AG08396 (cell line): Measurements from ENCODE around the gene SPTB.

Experiments
- DNase-seq: peaks from one replicate; pipeline ENCODE4 v3.0.0; 2012; ENCODE audit warnings: low spot score, mixed read lengths

Gene SPTB

DNA sequence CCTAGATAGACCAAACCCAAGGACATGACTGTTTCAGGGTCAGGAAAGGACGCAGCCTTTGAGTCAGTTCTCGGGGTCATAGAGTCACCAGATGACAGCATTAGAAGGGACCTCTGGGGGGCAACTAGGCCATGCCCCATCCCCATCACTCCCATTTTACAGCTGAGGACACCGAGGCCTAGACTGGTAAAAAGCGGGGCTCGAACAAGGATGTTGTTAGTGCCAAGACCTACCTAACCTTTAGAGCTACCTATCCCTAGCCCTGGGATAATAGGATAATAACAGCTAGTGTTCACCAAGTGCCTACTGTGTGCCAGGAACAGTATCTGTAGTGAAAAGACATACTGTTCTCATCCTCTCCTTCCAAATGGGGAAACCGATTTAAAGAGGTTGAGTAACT is 126.8 kb downstream of the SPTB start:
- DNase-seq: no peak

DNA sequence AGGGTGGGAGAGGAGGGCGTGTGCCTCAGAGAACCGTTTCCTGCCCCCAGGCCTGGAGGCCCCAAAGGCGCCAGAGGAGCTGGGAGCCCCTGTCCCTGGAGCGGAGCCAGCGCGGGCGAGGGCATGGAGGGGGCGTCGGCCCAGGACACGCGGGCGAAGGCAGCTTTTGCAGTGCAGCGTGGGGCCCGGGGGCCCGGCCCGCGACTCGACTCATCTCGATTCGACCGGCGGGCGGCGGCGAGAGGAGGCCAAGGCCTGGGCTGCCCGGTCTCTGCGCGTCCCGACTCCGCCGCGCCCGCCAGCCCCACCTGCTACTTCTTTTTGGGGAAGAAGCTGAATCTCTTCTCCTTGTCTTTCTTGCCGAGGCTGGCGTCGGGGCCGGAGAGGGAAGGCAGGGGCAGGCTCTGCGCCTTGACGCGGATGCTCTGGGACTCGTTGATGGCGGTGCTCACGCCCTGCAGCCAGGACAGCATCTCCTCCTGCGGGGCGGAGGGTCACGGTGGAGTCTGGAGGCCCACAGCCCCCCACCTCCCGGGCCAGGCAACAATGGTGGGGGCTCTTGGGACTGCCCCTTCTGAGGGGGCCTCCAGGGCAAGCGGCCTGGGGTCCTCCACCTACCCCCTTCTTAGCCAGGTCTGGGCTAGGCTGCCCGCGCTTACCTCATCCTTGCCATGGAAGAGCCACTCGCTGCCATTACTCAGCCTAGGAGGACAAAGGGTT is 130.6 kb downstream of the SPTB start:
- no peak for DNase-seq

DNA sequence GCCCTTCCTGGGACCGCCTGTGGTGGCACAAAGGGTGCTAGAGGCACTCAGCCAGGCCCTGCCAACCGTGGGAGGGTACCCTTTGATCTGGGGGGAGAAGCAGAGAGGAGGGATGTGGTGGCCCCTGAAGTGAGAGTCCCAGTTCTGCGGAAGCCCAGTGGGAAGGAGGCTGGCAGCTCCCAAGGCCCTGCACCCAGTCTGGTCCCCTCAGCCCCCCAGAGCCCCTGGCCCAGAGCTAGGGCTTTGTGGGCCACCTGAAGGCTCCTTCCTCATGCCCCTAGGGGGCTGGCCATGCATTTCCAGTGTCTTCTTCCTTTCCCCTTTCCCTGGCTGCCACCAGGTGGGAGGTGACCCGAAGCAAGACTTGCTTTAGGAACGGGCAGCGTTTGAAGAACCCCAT is 131.2 kb downstream of the SPTB start:
- no peak for DNase-seq

DNA sequence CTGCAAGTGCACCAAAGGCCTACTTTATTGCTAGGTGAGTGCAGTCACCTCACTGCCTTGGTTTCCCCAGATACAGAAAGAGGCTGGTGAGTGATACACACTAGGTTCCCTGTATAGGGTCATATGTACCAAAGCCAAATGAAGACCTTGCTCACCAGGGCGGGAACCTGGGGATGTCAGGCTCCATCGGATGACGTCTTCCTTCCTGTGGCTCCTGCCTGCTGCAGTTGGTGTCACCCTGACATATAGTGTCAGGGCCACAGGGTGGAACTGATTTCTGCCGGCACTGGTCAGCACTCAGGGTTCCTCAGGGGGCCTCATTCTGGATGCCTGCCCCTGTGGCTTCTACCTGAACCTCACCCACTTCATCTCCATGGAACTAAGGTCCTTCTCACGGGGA is 132.4 kb downstream of the SPTB start:
- no peak for DNase-seq

DNA sequence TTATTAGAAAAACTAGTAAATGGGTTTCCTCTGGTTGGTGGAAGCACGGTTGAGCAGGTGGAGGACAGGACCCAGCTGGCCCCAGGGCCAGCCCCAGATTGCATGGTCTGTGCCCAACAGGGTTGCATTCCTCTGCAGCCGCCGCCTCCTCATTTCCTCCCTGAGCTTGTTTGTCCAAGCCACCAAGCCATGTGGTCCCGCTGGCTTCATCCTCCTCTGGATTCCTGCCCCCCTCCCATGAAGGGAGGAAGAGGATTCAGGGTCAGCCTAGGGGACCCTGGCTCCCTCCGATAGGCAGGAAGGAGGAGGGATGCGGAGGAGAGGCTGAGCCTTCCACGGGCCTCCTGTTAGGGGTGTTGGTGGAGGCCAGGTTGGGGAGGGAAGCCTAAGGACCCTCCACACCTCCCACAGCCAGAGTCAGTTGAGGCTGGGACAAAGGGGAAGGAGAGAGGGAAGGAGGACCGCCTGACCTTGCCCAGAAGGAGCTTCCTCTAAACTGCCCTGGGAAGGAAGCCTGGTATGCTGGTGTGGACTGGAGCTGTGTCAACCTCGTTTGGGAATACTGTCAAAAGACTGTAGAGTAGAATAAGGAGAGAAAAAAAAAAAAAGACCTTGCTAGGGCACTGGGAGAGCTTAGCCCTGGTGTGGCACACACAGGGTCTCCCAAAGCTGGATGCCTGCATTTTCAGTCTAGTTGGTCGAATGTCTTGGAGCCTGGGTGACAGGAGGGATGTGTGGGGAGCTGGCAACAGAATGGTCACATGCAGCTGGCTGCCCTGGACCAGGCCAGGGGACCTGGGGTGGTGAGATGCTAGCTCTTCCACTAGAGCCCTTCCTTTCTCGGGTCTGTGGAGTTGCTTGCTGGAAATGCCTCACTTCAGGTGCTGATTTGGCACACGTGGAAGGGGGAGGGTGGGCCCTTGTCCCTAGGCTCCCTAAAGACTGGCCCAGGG is 133.1 kb downstream of the SPTB start:
- DNase-seq: peak; percentile 36

DNA sequence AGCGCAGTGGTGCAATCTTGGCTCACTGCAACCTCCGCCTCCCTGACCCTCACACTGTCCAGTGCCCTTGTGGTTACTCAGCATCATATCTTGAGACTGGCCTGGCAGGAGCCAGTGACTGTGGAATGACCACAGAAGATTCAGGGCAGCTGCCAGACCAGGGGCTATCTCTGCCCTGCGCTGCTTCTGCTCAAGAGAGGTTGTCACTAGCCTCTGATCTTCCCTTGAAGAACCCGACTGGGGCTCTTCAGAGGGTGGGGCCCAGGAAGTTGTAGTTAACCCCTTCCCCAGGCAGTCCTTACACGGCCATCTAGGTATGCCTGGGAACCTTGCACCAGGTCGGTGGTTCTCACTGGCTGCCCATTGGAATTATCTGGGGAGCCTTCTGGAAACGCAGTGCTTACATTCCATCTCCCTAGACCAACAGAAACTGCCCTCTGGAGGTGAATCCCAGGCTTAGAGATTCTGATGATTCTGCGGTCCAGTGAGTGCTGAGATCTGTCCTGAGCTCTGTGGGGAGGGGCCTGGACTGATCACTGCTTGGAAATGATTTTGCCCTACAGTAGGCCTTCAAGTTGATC is 134.1 kb downstream of the SPTB start:
- DNase-seq: peak; percentile 80

DNA sequence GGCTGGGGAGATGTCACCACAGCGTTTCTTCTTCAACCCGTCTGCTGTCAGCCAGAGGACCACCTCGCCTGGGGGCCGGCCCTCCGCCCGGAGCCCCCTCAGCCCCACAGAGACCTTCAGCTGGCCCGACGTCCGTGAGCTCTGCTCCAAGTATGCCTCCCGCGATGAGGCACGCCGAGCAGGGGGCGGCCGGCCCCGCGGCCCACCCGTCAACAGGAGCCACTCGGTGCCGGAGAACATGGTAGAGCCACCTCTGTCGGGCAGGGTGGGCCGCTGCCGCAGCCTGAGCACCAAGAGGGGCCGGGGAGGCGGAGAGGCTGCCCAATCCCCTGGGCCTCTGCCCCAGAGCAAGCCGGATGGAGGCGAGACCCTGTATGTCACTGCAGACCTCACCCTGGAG is 136.6 kb downstream of the SPTB start:
- DNase-seq: no peak

DNA sequence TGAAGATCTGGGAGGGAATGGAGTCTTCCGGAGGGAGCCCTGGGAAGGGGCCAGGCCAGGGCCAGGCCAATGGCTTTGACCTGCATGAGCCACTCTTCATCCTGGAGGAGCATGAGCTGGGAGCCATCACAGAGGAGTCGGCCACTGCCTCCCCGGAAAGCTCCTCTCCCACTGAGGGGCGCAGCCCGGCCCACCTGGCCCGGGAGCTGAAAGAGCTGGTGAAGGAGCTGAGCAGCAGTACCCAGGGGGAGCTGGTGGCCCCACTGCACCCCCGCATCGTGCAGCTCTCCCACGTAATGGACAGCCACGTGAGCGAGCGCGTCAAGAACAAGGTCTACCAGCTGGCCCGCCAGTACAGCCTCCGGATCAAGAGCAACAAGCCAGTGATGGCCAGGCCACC is 137.7 kb downstream of the SPTB start:
- DNase-seq: no peak

DNA sequence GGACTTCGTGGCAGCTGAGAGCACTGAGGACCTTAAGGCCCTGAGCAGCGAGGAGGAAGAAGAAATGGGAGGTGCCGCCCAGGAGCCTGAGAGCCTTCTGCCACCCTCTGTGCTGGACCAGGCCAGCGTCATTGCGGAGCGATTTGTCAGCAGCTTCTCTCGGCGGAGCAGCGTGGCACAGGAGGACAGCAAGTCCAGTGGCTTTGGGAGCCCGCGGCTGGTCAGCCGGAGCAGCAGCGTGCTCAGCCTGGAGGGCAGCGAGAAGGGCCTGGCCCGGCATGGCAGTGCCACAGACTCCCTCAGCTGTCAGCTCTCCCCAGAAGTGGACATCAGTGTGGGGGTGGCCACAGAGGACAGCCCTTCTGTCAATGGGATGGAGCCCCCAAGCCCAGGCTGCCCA is 138.5 kb downstream of the SPTB start:
- DNase-seq: no peak

DNA sequence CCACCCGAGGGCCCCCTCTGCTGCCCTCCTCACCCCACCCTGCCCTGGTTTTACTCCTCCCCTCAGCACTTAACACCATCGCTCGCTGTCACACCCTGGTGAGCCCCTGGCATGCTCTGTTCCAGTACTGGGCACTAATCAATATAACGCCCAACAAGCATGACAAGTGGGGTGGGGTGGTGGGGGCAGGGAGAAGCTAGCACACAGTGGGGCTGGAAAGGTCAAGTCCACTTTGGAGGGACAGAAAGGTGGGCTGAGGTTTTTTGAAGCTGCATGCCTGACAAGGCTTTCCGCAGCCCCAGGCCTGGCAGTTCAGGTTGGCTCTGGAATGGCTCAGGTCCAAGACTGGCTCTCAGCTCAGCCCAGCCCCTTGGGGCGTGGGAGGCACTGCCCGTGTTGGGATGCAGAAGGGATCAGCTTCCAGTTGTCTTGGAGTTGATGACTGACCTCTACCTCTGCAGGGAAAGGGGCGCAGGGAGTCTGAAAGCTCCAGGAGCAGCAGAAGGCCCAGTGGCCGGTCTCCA is 141.4 kb downstream of the SPTB start:
- DNase-seq: no peak

DNA sequence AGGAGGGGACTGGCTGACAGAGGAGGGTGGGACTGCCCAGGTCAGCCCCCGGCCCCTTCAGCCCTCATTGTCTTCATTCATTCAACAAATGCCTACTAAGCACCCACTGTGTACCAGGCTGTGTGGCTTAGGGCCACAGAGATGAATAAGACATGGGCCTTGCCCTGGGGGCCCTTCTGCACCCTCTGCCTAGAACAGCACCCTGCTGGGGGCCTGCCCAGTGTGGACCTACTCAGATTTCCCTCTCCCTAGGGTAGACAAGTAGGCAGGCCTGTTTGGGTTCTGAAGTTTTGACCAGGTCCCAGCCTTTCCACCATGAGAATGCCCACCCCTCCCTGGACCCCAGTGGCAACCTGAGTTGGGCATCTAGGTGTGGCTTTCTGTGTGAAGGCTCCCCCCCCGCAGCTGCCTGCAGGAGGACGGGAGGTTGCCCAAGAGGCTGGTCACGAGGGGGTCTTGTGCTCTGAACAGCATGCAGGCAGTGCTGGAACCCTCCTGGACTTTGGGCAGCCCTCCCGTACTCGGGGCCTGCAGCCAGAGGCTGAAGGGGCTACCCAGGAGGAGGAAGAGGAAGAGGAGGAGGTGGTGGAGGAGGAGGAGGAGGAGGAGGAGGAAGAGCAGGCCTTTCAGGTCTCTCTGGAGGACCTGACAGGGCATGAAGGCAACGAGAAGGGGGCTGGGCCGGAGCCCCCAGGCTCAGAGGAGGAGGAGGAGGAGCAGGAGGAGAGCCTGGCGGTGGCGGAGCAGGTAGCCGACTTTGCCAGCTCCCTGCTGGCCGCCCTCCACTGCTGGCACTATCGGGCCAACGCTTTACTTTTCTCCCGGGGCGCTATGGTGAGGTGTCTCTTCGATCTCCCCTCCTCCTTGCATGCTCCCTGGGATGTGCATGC is 142.1 kb downstream of the SPTB start:
- no peak for DNase-seq

DNA sequence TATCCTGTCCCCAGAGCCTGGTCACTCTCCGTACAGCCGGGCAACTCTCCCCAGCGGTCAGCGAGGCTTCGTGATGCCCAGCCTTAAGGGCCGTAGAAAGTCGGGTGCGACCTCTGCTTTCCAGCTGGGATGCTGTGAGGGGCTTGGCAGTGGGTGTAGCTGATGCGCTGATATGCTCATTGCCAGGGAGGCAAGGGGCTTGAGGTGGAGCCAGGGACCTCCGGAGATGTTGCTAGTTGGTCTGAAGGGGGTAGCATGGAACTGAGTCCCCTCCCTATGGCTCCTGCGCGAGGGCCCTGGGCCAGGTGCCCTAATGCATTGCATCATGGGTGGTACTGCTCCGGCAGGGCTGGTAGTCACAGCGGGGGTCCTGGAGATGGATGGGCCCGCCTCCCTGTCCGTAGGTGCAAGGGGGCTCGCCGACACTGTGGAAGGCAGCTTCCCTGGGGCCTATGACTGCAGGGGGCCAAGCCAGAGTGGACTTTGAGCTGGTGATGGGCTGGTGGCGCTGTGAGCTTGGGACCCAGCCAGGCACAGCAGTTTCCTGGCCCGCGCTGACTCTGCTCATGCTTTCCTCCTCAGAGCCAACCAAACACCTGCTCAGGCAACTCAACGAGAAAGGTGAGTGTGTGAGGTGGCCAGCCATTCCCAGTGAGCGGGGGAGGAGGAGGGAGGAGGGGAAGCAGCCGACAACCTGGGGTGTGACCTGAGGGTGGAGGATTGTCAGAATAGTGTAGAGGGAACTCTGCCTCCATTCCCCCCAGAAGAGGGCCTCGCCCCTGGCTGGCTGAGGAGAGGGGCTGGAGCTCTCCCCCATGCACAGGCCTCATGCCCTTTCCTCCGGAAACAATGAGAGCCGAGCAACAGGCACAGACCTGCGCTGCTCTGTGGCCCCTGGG is 143.2 kb downstream of the SPTB start:
- DNase-seq: no peak

DNA sequence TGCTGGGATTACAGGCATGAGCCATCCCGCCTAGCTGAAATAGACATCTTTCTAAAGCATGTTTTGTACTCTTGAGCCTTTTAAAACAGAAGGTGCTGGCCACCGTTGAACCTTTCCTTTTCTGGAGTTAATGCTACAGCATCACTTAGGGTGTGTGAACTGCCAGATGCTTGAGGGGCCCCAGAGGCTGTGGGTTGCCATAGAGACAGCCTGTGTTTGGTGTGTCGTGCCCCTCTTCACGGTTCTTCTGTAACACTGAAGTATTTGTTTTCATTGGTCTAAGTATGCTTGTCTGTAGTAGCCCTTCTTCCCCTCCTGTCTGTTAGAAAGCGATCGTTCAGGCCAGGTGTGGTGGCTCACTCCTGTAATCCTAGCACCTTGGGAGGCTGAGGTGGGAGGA is 144.7 kb downstream of the SPTB start:
- no peak for DNase-seq

DNA sequence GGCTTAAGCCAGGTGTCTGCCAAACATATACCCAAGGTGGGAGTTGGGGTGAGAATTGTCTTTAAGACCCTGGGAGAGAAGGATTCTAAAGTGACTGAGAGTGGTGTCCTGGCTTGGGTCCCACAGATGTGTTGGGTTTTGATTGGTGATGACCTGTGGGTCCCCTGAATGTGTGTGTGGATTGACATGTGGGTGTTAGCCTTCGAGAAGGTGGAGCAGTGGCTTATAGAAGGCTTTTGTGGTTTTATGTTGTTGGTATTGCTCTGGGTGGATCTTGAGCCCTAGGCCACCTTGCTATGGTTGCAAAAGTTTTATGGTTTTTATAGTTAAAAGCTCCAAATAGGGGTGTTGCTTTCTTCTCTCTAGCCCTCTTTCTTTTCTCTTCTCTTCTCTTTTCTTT is 145.8 kb downstream of the SPTB start:
- no peak for DNase-seq

DNA sequence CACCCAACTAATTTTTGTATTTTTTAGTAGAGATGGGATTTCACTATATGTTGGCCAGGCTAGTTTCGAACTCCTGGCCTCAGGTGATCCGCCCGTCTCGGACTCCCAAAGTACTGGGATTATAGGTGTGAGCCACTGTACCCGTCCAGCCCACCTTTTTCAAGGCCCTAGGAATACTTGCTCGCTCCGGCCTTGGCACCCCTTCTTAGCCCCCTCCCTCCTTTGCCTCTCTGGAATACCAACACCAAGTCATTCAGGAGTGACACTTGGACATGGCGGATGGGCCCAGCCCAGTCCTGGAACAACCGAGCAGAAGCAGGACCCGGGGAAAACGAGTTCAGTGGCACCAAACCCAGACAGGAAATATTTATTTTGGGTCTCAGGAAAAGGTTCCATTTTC is 146.4 kb downstream of the SPTB start:
- DNase-seq: no peak

DNA sequence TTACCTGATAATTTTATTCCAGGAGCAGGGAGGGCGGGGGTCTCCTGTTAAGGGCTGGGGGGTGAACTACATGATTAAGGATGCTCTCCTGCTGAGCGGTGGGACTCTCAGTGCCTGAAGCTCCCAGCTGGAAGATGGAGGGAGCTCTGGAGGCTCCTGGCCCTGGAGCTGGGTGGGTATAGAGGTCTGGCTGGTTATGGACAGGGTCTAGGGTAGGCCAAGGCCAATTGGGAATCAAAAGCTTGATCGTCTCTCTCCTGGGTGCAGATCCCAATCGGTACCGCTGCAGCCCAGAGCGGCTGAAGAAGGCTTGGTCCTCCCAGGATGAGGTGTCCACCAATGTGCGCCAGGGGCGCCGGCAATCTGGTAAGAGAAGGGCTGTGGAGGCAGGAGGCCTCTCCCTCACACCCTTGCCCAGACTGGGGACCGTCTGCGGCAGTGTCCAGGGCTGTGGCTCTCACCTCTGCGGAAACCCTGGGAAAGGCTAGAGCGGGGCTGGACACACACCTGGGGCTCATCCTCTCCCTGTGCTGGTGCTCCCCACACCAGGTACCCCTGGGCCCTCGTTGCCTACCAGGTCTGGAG is 147.1 kb downstream of the SPTB start:
- no peak for DNase-seq

DNA sequence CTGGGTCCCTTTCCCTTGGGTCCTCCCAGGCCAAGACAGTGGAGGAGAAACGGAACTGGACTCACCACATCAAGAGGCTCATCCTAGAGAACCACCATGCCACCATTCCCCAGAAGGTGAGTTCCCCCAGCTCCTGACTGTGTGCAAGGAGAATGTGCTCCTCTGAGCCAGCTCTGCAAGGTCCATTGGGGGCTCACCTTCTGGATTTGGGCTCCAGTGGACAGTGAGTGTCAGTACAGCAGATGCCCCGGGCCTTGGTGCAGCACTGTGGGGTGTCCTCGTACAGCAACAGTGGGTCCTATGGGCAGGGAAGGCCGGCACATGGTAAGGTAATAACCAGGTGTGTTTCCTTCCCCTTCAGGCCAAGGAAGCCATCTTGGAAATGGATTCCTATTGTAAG is 147.6 kb downstream of the SPTB start:
- no peak for DNase-seq

DNA sequence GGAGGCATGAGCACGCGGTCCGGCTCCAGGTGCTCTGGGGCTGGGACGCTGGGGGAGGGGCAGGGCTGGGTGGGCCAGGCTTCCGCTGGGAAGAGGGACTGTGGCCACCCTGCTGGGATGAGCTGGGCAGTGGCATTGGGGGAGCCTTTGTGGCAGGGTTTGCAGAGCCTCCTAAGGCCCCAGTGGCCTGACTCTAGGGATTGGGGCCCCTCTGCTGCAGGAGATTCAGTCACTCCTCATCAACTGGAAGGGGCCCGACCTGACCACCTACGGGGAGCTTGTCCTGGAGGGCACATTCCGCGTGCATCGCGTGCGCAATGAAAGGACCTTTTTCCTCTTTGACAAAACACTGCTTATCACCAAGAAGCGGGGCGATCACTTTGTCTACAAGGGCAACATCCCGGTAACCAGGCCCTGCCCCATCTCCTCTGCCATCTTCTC is 148.5 kb downstream of the SPTB start:
- no peak for DNase-seq

DNA sequence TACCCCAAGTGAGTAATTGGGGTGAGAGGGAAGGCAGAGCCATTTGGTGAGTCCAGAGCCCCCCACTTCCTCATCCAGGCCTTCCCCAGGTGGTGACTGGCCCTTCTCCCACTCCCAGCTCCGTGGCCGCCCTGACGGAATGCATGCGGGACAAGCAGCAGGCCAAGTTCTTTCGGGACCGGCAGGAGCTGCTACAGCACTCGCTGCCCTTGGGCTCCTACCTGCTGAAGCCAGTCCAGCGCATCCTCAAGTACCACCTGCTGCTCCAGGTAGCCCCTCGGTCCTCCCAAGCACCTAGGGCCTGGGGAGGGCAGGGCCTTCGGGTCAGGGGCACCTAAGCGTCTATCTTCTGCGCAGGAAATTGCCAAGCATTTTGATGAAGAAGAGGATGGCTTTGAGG is 149.0 kb downstream of the SPTB start:
- DNase-seq: no peak

DNA sequence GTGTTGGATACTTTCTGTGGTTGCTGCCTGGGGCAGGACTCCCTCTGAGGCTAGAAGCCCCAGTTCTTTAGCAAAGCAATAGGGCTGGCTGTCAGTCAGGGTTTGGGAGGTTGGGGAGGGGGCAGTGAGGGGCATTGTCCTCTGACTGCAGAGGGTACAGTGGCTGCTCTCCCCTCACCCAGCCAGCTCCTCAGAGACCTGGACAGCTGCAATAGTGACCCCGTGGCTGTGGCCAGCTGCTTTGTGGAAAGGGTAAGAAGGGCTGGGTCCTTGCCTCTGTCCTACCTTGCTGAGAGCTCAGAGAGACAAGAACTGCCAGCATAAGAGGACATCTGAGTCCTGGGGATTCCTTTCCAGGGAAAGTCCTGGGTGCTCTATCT is 149.7 kb downstream of the SPTB start:
- no peak for DNase-seq
